WTC11 (cell line): ENCODE results near the gene FXYD5. TPM values are rescaled to one million over a fixed set of nuclear protein-coding genes. Genes with fewer than 3 reads are reported as not detected.
A peak's percentile ranks its signal among the peaks of the same experiment; 100 is the strongest.

Experiments
- ATAC-seq: fragments of 200-7000 bp; cut with Tn5 transposase; 2 replicates; pipeline ENCODE4 v1.10.0; 2021; ENCODE audit warnings: mild to moderate bottlenecking, moderate library complexity
- CTCF ChIA-PET: fragments of 300-600 bp; sonication (Branson Sonifier 250); formaldehyde crosslinking; loops from one replicate; lab custom pipeline; 2021; ENCODE audit warnings: antibody characterized with exemption; lab: Charles Lee
- POLR2A ChIA-PET: fragments of 350-600 bp; sonication (Branson Sonifier 250); formaldehyde crosslinking; loops from one replicate; lab custom pipeline; 2021; ENCODE audit warnings: antibody characterized with exemption; lab: Charles Lee
- DNase-seq: peaks from one replicate; pipeline ENCODE4 v3.0.0; 2021; ENCODE audit warnings: low spot score
- H3K27ac Mint-ChIP-seq: 2 replicates; pipeline ENCODE4 v1.8.0; 2021; ENCODE audit warnings: mixed read lengths
- H3K27me3 Mint-ChIP-seq: 2 replicates; pipeline ENCODE4 v1.8.0; 2021; ENCODE audit warnings: low read depth, mild to moderate bottlenecking, moderate library complexity, mixed read lengths
- H3K36me3 Mint-ChIP-seq: 2 replicates; pipeline ENCODE4 v1.8.0; 2021; ENCODE audit warnings: mixed read lengths
- H3K4me1 Mint-ChIP-seq: 2 replicates; pipeline ENCODE4 v1.8.0; 2022; ENCODE audit warnings: mixed read lengths
- H3K4me3 Mint-ChIP-seq: 2 replicates; pipeline ENCODE4 v1.8.0; 2021; ENCODE audit warnings: mild to moderate bottlenecking, moderate library complexity, mixed read lengths
- H3K9me3 Mint-ChIP-seq: 2 replicates; pipeline ENCODE4 v1.8.0; 2021; ENCODE audit warnings: mixed read lengths
- ARID4B ChIP-seq: sonication (generic); formaldehyde crosslinking; IDR thresholded peaks from 2 replicates; pipeline ENCODE4 v1.8.0; 2023; ENCODE audit warnings: missing genetic modification reagents, mild to moderate bottlenecking, borderline replicate concordance
- ELF4 ChIP-seq: sonication (generic); formaldehyde crosslinking; IDR thresholded peaks from 2 replicates; pipeline ENCODE4 v1.8.1; 2022; ENCODE audit warnings: low read depth, mild to moderate bottlenecking, moderate library complexity, missing genetic modification reagents
- ERG ChIP-seq: fragments of 250-450 bp; sonication (Bioruptor Pico); IDR thresholded peaks from 2 replicates; pipeline ENCODE4 v1.8.0; 2021; ENCODE audit warnings: mild to moderate bottlenecking
- ETV6 ChIP-seq: sonication (generic); formaldehyde crosslinking; IDR thresholded peaks from 2 replicates; pipeline ENCODE4 v1.8.1; 2022; ENCODE audit warnings: mild to moderate bottlenecking, missing genetic modification reagents
- FOXP1 ChIP-seq: sonication (generic); formaldehyde crosslinking; IDR thresholded peaks from 2 replicates; pipeline ENCODE4 v1.8.0; 2022; ENCODE audit warnings: missing genetic modification reagents, mild to moderate bottlenecking, moderate library complexity, borderline replicate concordance
- FOXP4 ChIP-seq: sonication (generic); formaldehyde crosslinking; IDR thresholded peaks from 2 replicates; pipeline ENCODE4 v1.8.0; 2022; ENCODE audit warnings: mild to moderate bottlenecking, missing genetic modification reagents
- GABPB1 ChIP-seq: sonication (generic); formaldehyde crosslinking; IDR thresholded peaks from 2 replicates; pipeline ENCODE4 v1.8.1; 2023; ENCODE audit warnings: mild to moderate bottlenecking, missing genetic modification reagents
- KAT7 ChIP-seq: sonication (generic); formaldehyde crosslinking; IDR thresholded peaks from 2 replicates; pipeline ENCODE4 v1.8.1; 2023; ENCODE audit warnings: missing genetic modification reagents, mild to moderate bottlenecking, borderline replicate concordance
- MAX ChIP-seq: sonication (generic); formaldehyde crosslinking; IDR thresholded peaks from 2 replicates; pipeline ENCODE4 v1.8.0; 2022; ENCODE audit warnings: mild to moderate bottlenecking, missing genetic modification reagents
- MLX ChIP-seq: sonication (generic); formaldehyde crosslinking; IDR thresholded peaks from 2 replicates; pipeline ENCODE4 v1.8.1; 2023; ENCODE audit warnings: mild to moderate bottlenecking, missing genetic modification reagents, moderate library complexity
- PRRX2 ChIP-seq: fragments of 250-450 bp; sonication (Bioruptor Pico); IDR thresholded peaks from 2 replicates; pipeline ENCODE4 v1.8.0; 2021; ENCODE audit warnings: mild to moderate bottlenecking
- SOX15 ChIP-seq: fragments of 250-450 bp; sonication (Bioruptor Pico); IDR thresholded peaks from 2 replicates; pipeline ENCODE4 v1.9.0; 2021; ENCODE audit warnings: mild to moderate bottlenecking
- TEAD1 ChIP-seq: sonication (generic); formaldehyde crosslinking; IDR thresholded peaks from 2 replicates; pipeline ENCODE4 v1.8.0; 2022; ENCODE audit warnings: mild to moderate bottlenecking, missing genetic modification reagents
- TEAD4 ChIP-seq: sonication (generic); formaldehyde crosslinking; IDR thresholded peaks from 2 replicates; pipeline ENCODE4 v1.8.0; 2022; ENCODE audit warnings: mild to moderate bottlenecking, missing genetic modification reagents
- USF2 ChIP-seq: sonication (generic); formaldehyde crosslinking; IDR thresholded peaks from 2 replicates; pipeline ENCODE4 v1.8.1; 2023; ENCODE audit warnings: mild to moderate bottlenecking, missing genetic modification reagents, moderate library complexity
- ZNF219 ChIP-seq: sonication (generic); formaldehyde crosslinking; IDR thresholded peaks from 2 replicates; pipeline ENCODE4 v1.8.0; 2023; ENCODE audit warnings: missing genetic modification reagents, mild to moderate bottlenecking, borderline replicate concordance
- ZNF416 ChIP-seq: fragments of 250-450 bp; sonication (Bioruptor Pico); IDR thresholded peaks from 2 replicates; pipeline ENCODE4 v1.9.0; 2021; ENCODE audit warnings: mild to moderate bottlenecking, inconsistent platforms
- ZNF425 ChIP-seq: fragments of 250-450 bp; sonication (Bioruptor Pico); conservative IDR thresholded peaks from 2 replicates; pipeline ENCODE4 v1.9.0; 2021; ENCODE audit warnings: mild to moderate bottlenecking
- total RNA-seq: library from RNA; stranded (reverse); gene quantifications from 3 replicates; pipeline ENCODE4 v1.2.3, GENCODE V29; 2021

FXYD5 gene
- total RNA-seq, 1 experiment from 2014 or later: 114 TPM

GRCh38 chr19:35154525-35155406 is at the start of gene FXYD5 (continued):
- TF ChIP-seq ARID4B (CRISPR knock-in tag): no peak
- no peak for TF ChIP-seq PRRX2 (CRISPR knock-in tag)
- no peak for TF ChIP-seq ZNF219 (CRISPR knock-in tag)
- TF ChIP-seq FOXP4 (CRISPR knock-in tag): no peak
- 0 out of 2 replicates have a peak, but pooled peaks have one; percentile 25 for TF ChIP-seq ETV6 (CRISPR knock-in tag)
- TF ChIP-seq MAX (CRISPR knock-in tag): peak; percentile 65

GRCh38 chr19:35105047-35105410 is 49.5 kb upstream of the FXYD5 start:
- ChIA-PET CTCF (interaction anchor here (1.4 kb wide), 1 partner anchor 10 kb away, joined by 4 read pairs; no protein-coding TSS in a partner anchor), POLR2A (no interaction called here)
- no peak overlapping the region for H3K4me3 Mint-ChIP-seq
- H3K27ac Mint-ChIP-seq: no peak overlapping the region
- ATAC-seq (no peak), DNase-seq (no peak)
- H3K36me3 Mint-ChIP-seq: 0 out of 2 replicates have a peak, but pooled peaks cover 3% of the 10 kb centered on the region
- peaks cover 8% of the 10 kb centered on the region; the same call in 1 of the 2 replicates for H3K9me3 Mint-ChIP-seq
- no peaks in the 10 kb centered on the region for H3K27me3 Mint-ChIP-seq
- 0 out of 2 replicates have a peak, but pooled peaks cover 7% of the 10 kb centered on the region for H3K4me1 Mint-ChIP-seq
- TF ChIP-seq ZNF425 (CRISPR knock-in tag) (no peak), SOX15 (CRISPR knock-in tag) (no peak), PRRX2 (CRISPR knock-in tag) (no peak), FOXP1 (CRISPR knock-in tag) (no peak)

- ChIA-PET CTCF (interaction anchor here (0.7 kb wide), 1 partner anchor 9 kb away, joined by 3 read pairs; no protein-coding TSS in a partner anchor), POLR2A (no interaction called here)
- 0 out of 2 replicates have a peak, but pooled peaks cover 3% of the 10 kb centered on the region for H3K36me3 Mint-ChIP-seq
- no peak overlapping the region for H3K4me3 Mint-ChIP-seq
- H3K9me3 Mint-ChIP-seq: peaks cover 8% of the 10 kb centered on the region; the same call in 1 of the 2 replicates
- DNase-seq (no peak), ATAC-seq (no peak)
- H3K27me3 Mint-ChIP-seq: no peaks in the 10 kb centered on the region
- no peak overlapping the region for H3K27ac Mint-ChIP-seq
- peaks cover 7% of the 10 kb centered on the region for H3K4me1 Mint-ChIP-seq
- TF ChIP-seq ELF4 (CRISPR knock-in tag): no peak
- TF ChIP-seq FOXP1 (CRISPR knock-in tag): no peak
- TF ChIP-seq ERG (CRISPR knock-in tag): no peak
- no peak for TF ChIP-seq USF2 (CRISPR knock-in tag)
- TF ChIP-seq TEAD4 (CRISPR knock-in tag): no peak
- TF ChIP-seq MLX (CRISPR knock-in tag): no peak
- TF ChIP-seq KAT7 (CRISPR knock-in tag): no peak
- no peak for TF ChIP-seq GABPB1 (CRISPR knock-in tag)
- no peak for TF ChIP-seq ZNF416 (CRISPR knock-in tag)
- TF ChIP-seq TEAD1: no peak
Measured at GRCh38 chr19:35105411-35106290, 48.9 kb upstream of the FXYD5 start.
